NB4 (cell line): Measurements from ENCODE around the gene BDNF.
"Not testable (repeated sequence)": the region's sequence is repeated elsewhere in the genome, so short reads cannot be mapped to it uniquely, and the experiment has no call there.

Source experiments
- DNase-seq: peaks from one replicate; pipeline ENCODE4 v3.0.0; 2010; ENCODE audit warnings: low read depth
- H3K4me3 ChIP-seq: one replicate; pipeline ENCODE4 v1.5.1; 2011; ENCODE audit warnings: mild to moderate bottlenecking, low read depth, low read length, moderate library complexity
- MYC ChIP-seq: IDR thresholded peaks from 2 replicates; pipeline ENCODE4 v1.6.1; 2011; ENCODE audit warnings: low read depth, low read length
- POLR2A ChIP-seq: IDR thresholded peaks from 2 replicates; pipeline ENCODE4 v1.6.1; 2011; ENCODE audit warnings: mild to moderate bottlenecking; ENCODE audit not compliant: insufficient read length; ENCODE audit errors: extremely low read depth
- TF ChIP-seq, protein P1 (sequence below): IDR thresholded peaks from 2 replicates; pipeline ENCODE4 v1.6.1; 2011; ENCODE audit warnings: low read depth, low read length
- TF ChIP-seq, protein P2 (sequence below): IDR thresholded peaks from one replicate; pipeline ENCODE4 v1.5.1; 2012; ENCODE audit warnings: low read depth, low read length

Gene BDNF

GRCh38 chr11:27700351-27701301 is at the start of gene BDNF:
Gene BDNF (minus strand): TSS chr11:27700455. CDS start chr11:27658564, 41,891 bp downstream.
- no peak for DNase-seq
- TF ChIP-seq POLR2A (no peak), MYC (no peak)
- TF ChIP-seq, protein P1, sequence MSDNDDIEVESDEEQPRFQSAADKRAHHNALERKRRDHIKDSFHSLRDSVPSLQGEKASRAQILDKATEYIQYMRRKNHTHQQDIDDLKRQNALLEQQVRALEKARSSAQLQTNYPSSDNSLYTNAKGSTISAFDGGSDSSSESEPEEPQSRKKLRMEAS = no peak
- TF ChIP-seq, protein P2, sequence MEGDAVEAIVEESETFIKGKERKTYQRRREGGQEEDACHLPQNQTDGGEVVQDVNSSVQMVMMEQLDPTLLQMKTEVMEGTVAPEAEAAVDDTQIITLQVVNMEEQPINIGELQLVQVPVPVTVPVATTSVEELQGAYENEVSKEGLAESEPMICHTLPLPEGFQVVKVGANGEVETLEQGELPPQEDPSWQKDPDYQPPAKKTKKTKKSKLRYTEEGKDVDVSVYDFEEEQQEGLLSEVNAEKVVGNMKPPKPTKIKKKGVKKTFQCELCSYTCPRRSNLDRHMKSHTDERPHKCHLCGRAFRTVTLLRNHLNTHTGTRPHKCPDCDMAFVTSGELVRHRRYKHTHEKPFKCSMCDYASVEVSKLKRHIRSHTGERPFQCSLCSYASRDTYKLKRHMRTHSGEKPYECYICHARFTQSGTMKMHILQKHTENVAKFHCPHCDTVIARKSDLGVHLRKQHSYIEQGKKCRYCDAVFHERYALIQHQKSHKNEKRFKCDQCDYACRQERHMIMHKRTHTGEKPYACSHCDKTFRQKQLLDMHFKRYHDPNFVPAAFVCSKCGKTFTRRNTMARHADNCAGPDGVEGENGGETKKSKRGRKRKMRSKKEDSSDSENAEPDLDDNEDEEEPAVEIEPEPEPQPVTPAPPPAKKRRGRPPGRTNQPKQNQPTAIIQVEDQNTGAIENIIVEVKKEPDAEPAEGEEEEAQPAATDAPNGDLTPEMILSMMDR = no peak
- H3K4me3 ChIP-seq = no peak within 1 kb of the TSS

DNA sequence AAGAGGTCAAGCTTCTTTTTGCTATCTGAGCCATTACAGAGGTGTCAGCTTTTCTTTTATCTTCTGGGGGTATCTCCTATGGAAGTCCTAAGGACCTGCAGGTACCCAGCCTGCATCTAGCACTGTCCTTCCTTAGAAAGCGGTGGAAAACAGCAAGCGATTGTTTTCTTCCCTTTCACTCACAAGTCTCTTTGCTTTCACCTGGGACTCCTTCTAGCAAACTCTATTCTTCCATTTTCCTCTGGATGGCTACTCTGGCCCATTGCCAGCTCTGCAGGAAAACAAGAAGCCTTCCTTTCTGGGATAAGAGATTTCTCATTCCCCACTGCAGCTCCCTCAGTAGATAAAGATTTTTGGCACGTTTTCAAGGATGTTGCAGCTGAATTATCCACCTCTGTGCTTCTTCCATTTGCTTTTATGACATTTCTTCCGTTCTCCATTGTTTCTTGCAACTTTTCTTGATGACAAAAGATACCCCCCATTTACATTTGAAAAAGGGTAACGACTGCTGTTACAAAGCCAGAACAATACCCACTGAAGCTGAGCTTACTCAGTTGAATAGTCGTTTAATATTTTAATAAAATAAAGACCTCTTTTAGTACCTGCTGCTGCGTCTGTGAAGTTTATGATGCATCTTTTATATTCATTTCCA is 40.2 kb upstream of the BDNF start:
- DNase-seq = no peak
- TF ChIP-seq, protein P1 = no peak
- TF ChIP-seq MYC = no peak
- no peak for TF ChIP-seq POLR2A
- TF ChIP-seq, protein P2 = no peak
- H3K4me3 ChIP-seq = no peak overlapping the region

- DNase-seq = no peak
- TF ChIP-seq, protein P2 = no peak
- no peak for TF ChIP-seq MYC
These were observed 35.0 kb upstream of the BDNF start for GRCh38 chr11:27735281-27735680.

GRCh38 chr11:27731803-27732202 is 31.5 kb upstream of the BDNF start:
- not testable (repeated sequence) for H3K4me3 ChIP-seq, DNase-seq

More at GRCh38 chr11:27735281-27735680, 35.0 kb upstream of the BDNF start:
- H3K4me3 ChIP-seq = no peak overlapping the region

DNA sequence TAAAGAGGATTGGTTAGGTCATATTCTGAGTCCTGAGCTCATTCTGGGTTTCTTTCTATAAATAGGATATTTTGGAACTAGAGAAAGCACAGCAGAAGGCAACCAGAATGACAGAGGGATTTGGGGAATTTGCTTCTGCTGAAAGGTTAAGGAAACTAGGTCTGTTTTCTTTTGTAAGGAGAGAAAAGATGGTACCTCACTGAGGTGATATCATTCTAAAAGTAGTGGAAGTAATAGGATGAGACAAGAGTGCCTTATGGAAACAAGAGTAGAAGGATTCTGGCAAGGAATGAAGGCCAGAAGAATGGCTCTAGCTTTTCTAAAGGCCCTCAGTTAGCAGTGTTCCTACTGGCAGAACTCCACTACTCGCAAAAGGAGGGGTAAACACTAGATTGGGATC is 26.7 kb upstream of the BDNF start:
- no peak for DNase-seq
- H3K4me3 ChIP-seq = no peak overlapping the region
- TF ChIP-seq MYC = no peak
- TF ChIP-seq, protein P2 = no peak
- no peak for TF ChIP-seq POLR2A
- TF ChIP-seq, protein P1 = no peak

- H3K4me3 ChIP-seq = no peak overlapping the region
- TF ChIP-seq, protein P1 = no peak
- TF ChIP-seq, protein P2 = no peak
- TF ChIP-seq POLR2A (no peak), MYC (no peak)
- no peak for DNase-seq
These were observed 23.4 kb upstream of the BDNF start for GRCh38 chr11:27723687-27724086.
